ENCODE measurements around the gene TPD52L1. TPM values are rescaled to one million over a fixed set of nuclear protein-coding genes. Genes with fewer than 3 reads are reported as not detected.

The TPD52L1 gene
- total and polyA plus RNA-seq, 10 donors, result 0.80 to 9.1 (median 3.9) TPM

GRCh38 chr6:125183391-125183790 is 29.8 kb downstream of the TPD52L1 start:
- no peak overlapping the region for H3K4me3 ChIP-seq
- peaks cover 0 to 5% (median 0%) of the 10 kb centered on the region in 7 donors for H3K27me3 ChIP-seq (replicated peaks in 1 of 7)
- intact Hi-C loops (cut with DNase I; ENCODE audit: low total_unique reads), result no loop called here
- TF ChIP-seq CTCF (IDR thresholded peaks at IDR 0.05 in 8 of 11, conservative IDR thresholded peaks at IDR 0.05 in 3 of 11) (no peak), POLR2AphosphoS5 (IDR thresholded peaks at IDR 0.05) (no peak), POLR2A (IDR thresholded peaks at IDR 0.05) (no peak)
- H3K9me3 ChIP-seq, result no peaks in the 10 kb centered on the region
- WGBS, 5 donors, result 82 to 94% (median 91%) methylated on average over 6 of the region's 6 CpGs
- no peak overlapping the region for H3K27ac ChIP-seq
- H3K36me3 ChIP-seq, result no peaks in the 10 kb centered on the region
- no peaks in the 10 kb centered on the region for H3K4me1 ChIP-seq
- no peak for DNase-seq

- H3K27me3 ChIP-seq (replicated peaks in 1 of 7), result peaks cover 0 to 5% (median 0%) of the 10 kb centered on the region in 7 donors
- TF ChIP-seq POLR2AphosphoS5 (IDR thresholded peaks at IDR 0.05), result no peak
- no peak for TF ChIP-seq CTCF (IDR thresholded peaks at IDR 0.05 in 8 of 11, conservative IDR thresholded peaks at IDR 0.05 in 3 of 11)
- TF ChIP-seq POLR2A (IDR thresholded peaks at IDR 0.05), result no peak
- no peak for DNase-seq
- H3K4me1 ChIP-seq, result peaks cover 0 to 8% (median 0%) of the 10 kb centered on the region in 6 donors
- intact Hi-C loops (cut with DNase I; ENCODE audit: low total_unique reads), result no loop called here
- H3K4me3 ChIP-seq, result no peak overlapping the region
- H3K36me3 ChIP-seq, result no peaks in the 10 kb centered on the region
- WGBS, 5 donors, result 70 to 88% (median 79%) methylated on average over 2 of the region's 2 CpGs
- no peaks in the 10 kb centered on the region for H3K9me3 ChIP-seq
- no peak overlapping the region for H3K27ac ChIP-seq
Measured at GRCh38 chr6:125188037-125188436, 34.5 kb downstream of the TPD52L1 start.

GRCh38 chr6:125188594-125189203 is 35.1 kb downstream of the TPD52L1 start:
- no peaks in the 10 kb centered on the region for H3K36me3 ChIP-seq
- H3K4me1 ChIP-seq, result peaks cover 0 to 8% (median 0%) of the 10 kb centered on the region in 6 donors
- peaks cover 0 to 5% (median 0%) of the 10 kb centered on the region in 7 donors for H3K27me3 ChIP-seq (replicated peaks in 1 of 7)
- H3K9me3 ChIP-seq, result no peaks in the 10 kb centered on the region
- no peak for DNase-seq
- no peak overlapping the region for H3K4me3 ChIP-seq
- H3K27ac ChIP-seq, result no peak overlapping the region
- TF ChIP-seq CTCF (IDR thresholded peaks at IDR 0.05 in 8 of 11, conservative IDR thresholded peaks at IDR 0.05 in 3 of 11) (no peak), POLR2AphosphoS5 (IDR thresholded peaks at IDR 0.05) (no peak), POLR2A (IDR thresholded peaks at IDR 0.05) (no peak)
- intact Hi-C loops (cut with DNase I; ENCODE audit: low total_unique reads), result no loop called here
- 58 to 85% (median 78%) methylated on average over 1 of the region's 1 CpG for WGBS, 5 donors

GRCh38 chr6:125189494-125189893 is 35.9 kb downstream of the TPD52L1 start:
- Histone ChIP-seq H3K36me3 (no peaks in the 10 kb centered on the region), H3K27ac (no peak overlapping the region), H3K4me1 (peaks cover 0 to 8% (median 0%) of the 10 kb centered on the region in 6 donors), H3K4me3 (no peak overlapping the region), H3K9me3 (no peaks in the 10 kb centered on the region), H3K27me3 (replicated peaks in 1 of 7) (peaks cover 0 to under 1% (median 0%) of the 10 kb centered on the region in 7 donors)
- 40 to 81% (median 49%) methylated on average over 1 of the region's 1 CpG for WGBS, 5 donors
- DNase-seq, result no peak
- no peak for TF ChIP-seq POLR2A (IDR thresholded peaks at IDR 0.05)
- no peak for TF ChIP-seq POLR2AphosphoS5 (IDR thresholded peaks at IDR 0.05)
- no peak for TF ChIP-seq CTCF (IDR thresholded peaks at IDR 0.05 in 8 of 11, conservative IDR thresholded peaks at IDR 0.05 in 3 of 11)
- intact Hi-C loops (cut with DNase I; ENCODE audit: low total_unique reads), result no loop called here
